Measurements from ENCODE around the gene KRT10.

DNA sequence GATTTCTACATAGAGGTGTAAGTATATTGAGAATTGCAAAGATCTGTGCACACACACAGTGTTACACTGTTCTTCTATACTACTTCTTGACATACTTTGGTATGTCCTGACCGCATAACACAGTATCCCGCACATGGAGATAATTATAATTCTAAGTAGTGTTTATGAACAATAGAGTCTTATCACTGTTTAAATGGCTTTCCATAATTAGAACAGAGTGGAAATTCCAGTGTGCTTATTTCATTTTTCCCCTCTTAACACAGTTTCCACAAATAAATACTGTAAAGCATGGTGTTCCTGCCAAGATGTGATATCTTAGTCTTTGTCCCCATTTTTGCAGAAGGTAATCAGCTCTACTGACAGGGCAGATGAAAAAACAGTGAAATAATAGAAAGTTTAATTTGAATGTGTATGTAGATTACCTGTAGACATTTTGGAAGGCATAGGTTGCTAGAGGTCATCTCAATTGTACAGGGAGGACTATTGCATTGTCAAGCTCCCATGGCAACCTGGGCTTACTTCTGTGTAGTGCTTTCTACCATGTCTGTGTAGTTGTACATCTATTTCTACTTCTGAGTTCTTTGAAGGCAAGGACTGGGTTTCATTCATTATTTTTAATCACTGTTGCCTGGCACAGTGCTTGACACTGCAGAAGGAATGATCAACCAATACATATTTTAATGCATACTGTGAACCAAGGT, 12.5 kb downstream of the KRT10 start:
- TF ChIP-seq, protein P1, sequence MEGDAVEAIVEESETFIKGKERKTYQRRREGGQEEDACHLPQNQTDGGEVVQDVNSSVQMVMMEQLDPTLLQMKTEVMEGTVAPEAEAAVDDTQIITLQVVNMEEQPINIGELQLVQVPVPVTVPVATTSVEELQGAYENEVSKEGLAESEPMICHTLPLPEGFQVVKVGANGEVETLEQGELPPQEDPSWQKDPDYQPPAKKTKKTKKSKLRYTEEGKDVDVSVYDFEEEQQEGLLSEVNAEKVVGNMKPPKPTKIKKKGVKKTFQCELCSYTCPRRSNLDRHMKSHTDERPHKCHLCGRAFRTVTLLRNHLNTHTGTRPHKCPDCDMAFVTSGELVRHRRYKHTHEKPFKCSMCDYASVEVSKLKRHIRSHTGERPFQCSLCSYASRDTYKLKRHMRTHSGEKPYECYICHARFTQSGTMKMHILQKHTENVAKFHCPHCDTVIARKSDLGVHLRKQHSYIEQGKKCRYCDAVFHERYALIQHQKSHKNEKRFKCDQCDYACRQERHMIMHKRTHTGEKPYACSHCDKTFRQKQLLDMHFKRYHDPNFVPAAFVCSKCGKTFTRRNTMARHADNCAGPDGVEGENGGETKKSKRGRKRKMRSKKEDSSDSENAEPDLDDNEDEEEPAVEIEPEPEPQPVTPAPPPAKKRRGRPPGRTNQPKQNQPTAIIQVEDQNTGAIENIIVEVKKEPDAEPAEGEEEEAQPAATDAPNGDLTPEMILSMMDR (IDR thresholded peaks at IDR 0.05): no peak
- no peak for TF ChIP-seq ZFX (IDR thresholded peaks at IDR 0.05; ENCODE audit: borderline replicate concordance)

All from 22Rv1 (cell line).